Neural progenitor cell (in vitro differentiated cells): ENCODE data around the gene COMMD7.

Experiments used
- EZH2phosphoT487 ChIP-seq: fragments of 200-600 bp; sonication (generic); IDR thresholded peaks from 2 replicates; pipeline ENCODE4 v1.6.1; 2017; ENCODE audit warnings: antibody characterized with exemption
- TF ChIP-seq, protein P1 (sequence below): fragments of 200-600 bp; sonication (generic); IDR thresholded peaks from 2 replicates; pipeline ENCODE4 v1.5.1; 2017; ENCODE audit warnings: antibody characterized with exemption, mild to moderate bottlenecking

DNA sequence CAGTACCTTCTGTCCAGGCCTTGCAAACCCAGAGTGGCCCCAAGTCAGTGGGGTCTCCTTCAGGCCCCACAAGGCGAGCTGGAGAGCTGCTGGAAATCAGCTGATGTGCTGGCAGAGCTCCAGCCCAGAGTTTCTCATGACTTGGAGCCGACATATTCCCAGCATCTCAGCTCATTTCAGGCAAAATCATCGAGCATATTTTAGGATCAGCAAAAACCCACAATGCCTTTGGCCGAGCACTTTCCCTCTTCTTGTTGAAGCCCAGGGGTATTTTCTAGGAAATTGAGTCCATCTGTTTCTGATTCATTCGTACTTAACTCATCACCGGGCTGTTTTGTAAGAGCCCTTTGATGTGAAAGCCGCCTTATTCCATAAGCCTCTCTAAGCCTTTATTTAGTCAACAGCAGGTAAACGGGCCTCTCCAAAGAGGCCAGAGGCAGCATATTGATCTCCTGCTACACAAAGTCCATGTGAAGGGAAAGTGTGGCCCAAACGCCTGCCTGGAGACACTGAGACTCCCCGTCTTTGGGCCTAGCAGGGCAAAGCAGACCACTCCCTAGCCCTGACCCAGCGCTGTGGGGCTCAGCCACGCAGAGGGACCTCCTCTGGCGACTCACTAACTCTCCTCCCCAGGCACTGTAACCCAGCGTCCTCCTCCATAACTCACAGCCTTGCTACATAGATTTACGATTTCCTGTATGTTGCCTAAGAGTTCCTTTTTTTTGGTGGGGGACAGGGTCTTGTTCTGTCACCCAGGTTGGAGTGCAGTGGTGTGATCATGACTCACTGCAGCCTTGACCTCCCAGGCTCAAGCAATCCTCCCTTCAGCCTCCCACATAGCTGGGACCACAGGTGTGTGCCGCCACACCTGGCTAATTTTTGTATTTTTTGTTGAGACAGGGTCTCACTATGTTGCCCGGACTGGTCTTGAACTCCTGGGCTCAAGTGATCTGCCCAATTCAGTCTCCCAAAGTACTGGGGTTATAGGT lies 57.4 kb downstream of the COMMD7 start:
- TF ChIP-seq, protein P1, sequence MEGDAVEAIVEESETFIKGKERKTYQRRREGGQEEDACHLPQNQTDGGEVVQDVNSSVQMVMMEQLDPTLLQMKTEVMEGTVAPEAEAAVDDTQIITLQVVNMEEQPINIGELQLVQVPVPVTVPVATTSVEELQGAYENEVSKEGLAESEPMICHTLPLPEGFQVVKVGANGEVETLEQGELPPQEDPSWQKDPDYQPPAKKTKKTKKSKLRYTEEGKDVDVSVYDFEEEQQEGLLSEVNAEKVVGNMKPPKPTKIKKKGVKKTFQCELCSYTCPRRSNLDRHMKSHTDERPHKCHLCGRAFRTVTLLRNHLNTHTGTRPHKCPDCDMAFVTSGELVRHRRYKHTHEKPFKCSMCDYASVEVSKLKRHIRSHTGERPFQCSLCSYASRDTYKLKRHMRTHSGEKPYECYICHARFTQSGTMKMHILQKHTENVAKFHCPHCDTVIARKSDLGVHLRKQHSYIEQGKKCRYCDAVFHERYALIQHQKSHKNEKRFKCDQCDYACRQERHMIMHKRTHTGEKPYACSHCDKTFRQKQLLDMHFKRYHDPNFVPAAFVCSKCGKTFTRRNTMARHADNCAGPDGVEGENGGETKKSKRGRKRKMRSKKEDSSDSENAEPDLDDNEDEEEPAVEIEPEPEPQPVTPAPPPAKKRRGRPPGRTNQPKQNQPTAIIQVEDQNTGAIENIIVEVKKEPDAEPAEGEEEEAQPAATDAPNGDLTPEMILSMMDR: no peak
- TF ChIP-seq EZH2phosphoT487: no peak
